NCI-H510A (cell line): ENCODE data around the gene ITGA5.

Experiments used
- DNase-seq: peaks from one replicate; lab custom pipeline; 2025; lab: John Stamatoyannopoulos, UW

ITGA5 gene

DNA sequence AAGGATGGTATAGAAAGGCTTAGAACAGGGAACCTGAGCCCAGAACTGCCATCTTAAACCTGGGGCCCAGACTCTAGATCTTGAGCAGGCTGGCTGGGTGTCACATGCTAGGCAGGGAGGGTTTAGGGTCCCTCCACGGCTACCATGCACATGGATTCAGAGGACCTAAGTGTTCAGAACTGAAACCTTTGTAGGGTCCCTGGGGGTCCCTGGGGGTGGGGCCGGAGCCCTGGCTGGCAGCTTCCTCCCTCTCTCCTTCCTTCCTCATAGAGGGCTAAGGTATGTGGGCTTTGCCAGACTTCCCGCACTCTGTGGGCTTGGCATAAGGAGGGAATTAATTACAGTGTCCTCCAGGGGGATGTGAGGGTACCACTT is 29.9 kb downstream of the ITGA5 start:
- DNase-seq = no peak

- DNase-seq = no peak
Measured at GRCh38 chr12:54388237-54389133, 30.6 kb downstream of the ITGA5 start.

- no peak for DNase-seq
Measured at GRCh38 chr12:54387114-54387467, 32.0 kb downstream of the ITGA5 start.

GRCh38 chr12:54386403-54387113 is 32.5 kb downstream of the ITGA5 start:
- DNase-seq = no peak

DNA sequence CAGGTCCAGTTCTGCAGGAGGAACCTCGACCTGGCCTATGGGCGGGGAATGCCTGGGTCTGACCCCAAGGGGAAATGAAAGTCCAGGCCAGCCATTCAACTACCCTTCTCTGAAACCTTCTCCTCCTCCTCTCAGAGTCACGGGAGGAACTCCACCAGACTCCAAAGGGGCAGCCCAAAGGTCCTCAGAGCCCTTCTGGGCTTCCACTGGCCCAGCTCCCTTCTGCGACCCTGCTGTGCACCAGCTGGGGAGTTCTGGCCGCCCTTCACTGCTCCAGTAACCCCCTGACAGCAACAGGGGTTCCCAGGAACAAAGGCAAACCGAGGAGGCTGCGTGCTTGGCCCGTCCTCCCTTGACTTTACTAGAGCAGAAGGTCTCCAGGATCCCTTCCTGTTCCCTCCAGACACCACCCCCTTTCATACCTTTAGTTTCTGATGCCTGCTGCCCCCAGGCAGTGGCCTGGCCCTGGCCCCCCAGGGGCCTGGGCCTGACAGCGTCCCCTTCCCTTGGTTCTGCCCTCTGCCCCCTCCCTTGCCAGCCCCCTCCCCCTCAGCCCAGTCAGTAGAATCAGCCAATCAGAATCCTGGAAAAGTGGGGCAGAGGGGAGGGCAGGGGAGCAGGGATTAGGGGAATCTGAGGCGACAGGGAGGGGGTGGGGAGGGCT is 33.7 kb downstream of the ITGA5 start:
- no peak for DNase-seq

DNA sequence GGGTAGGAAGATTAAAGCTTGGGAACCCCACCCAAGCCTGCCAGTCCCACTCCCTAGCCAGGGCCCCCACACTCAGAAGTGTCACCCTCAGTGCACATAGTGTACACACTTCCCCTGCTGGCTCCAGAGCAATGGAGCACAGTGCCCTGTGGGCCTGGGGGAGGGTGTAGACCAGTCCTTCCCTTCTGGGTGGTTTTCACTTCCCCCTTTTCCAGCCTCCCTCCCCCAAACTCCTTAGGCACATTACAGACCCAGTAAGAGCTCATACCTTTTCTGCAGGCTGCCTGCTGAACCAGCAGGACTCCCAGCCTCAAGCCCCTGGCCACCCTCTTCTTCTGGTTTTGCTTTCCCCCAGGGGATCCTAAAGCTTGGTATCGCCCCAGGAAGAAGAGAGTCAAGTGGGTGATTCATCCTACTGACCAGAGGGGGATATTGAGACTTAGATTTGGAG is 34.5 kb downstream of the ITGA5 start, which contains the start of gene ZNF385A:
TSS of gene ZNF385A (minus strand) at position 143 of the 451 bp plus-strand sequence. CDS start 219 bp downstream, outside the sequence.
- DNase-seq = no peak

- no peak for DNase-seq
Measured at GRCh38 chr12:54383041-54383609, 35.9 kb downstream of the ITGA5 start.

DNA sequence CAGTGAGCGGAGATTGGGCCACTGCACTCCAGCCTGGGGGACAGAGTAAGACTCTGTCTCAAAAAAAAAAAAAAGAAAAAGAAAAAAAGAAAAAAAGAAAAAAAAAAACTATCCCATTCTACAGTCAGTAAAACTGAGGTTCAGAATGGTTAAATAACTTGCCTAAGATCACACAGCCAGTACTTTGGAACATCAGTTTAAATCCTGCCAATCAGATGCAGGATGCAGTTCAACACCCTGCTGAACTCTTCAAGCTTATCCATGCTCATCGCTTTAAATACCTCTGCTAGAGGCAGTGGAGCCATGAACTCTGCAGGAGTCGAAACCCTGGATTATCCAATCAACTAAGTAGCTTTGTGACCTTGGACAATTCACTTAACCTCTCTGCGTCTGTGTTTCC is 37.9 kb downstream of the ITGA5 start:
- no peak for DNase-seq

DNA sequence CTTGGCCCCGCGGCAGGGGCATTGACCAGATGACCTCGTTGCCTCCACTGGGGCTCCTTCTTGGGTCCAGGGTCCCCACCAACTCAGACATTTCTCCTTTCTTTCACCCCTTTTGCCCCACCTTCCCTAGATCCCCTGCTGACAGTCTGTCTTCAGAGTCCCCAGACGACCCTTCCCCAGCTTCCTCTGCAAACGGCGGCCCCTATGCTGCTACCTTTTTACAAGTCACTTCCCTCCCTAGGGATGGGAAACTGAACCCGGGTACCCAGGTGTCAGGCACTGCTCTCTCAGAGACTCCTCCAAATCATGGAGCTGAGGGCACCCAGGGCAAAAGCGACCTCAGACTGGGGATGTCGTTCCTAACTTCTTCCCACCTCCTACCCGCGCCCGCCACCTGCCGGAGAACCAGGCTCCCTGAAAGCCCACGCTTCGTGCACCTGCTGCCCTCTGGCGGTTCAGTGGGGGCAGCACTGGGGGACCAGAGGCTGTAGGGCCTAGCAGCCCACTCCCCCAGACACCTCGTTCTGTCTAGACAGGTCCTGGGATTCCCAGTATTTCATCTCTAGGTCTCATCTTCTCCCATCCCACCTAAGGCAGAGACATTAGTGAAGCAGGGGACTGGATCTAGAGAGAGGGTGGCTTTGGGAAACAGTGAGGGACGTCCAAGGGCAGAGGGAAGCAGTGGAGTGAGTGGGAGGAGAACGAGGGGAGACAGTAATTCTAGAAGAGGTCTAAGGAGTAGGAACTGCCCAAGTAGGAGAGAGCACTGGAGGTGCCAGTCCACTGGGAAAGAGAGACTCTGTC is 39.5 kb downstream of the ITGA5 start:
- DNase-seq = peak; percentile 81

GRCh38 chr12:54378796-54379397 is 40.2 kb downstream of the ITGA5 start:
- peak; percentile 39 for DNase-seq

DNA sequence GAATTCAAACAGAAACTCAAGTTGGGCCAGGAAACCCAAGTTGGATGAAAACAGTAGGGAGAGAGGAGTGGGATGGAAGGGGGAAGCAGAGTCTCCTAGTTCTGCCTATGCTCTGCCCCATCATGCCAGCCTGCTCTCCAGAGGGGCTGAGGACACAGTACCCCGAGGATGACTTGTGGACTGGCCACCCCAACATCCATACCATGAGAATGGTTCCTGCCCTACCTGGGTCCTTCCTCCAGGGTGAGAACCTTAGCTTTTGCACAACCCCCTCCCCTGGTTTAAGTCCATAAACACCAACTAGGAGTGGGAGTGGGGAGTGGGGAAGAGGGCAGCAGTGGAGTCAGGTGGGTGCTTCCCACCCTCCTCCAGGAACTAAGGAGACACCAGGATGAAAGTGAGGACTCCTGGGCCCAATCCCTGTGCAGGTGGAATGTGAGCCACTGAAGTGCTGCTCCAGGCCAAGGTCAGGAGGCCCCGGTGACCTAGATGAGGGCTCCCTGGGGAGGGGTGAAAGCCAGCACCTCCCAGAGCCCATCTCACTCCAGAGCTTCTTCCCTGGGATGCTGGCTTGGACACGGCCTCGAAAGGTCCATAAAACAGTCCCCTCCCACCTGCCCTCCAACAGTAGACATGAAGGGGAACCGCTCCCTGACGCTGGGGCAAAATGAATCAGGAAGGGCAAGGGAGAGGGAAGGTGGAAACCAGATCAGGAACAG is 41.1 kb downstream of the ITGA5 start:
- no peak for DNase-seq

GRCh38 chr12:54377007-54377406 is 42.1 kb downstream of the ITGA5 start:
- DNase-seq = no peak

DNA sequence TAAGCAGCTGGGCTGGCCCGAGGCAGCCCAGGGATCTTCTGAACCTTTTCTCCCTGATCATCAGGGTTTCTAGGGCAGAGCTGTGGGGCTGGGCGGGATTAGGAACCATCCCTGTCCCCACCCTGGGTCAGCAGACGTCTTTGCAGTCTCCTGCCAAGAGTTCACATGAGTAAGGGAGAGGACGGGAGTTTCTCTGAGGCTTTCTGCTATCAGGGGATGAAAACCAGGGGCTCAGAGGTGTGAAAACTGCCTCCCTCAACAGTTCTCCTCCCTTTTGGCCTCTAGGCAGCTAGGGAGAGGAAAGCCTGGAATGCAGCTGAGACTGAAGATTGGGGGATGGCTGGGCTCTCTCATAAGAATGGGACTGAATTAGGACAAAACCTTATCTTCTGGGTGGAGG is 42.5 kb downstream of the ITGA5 start:
- DNase-seq = no peak

GRCh38 chr12:54375259-54375579 is 43.8 kb downstream of the ITGA5 start:
- no peak for DNase-seq

- DNase-seq = peak; percentile 34
Measured at GRCh38 chr12:54374562-54375258, 44.4 kb downstream of the ITGA5 start.

DNA sequence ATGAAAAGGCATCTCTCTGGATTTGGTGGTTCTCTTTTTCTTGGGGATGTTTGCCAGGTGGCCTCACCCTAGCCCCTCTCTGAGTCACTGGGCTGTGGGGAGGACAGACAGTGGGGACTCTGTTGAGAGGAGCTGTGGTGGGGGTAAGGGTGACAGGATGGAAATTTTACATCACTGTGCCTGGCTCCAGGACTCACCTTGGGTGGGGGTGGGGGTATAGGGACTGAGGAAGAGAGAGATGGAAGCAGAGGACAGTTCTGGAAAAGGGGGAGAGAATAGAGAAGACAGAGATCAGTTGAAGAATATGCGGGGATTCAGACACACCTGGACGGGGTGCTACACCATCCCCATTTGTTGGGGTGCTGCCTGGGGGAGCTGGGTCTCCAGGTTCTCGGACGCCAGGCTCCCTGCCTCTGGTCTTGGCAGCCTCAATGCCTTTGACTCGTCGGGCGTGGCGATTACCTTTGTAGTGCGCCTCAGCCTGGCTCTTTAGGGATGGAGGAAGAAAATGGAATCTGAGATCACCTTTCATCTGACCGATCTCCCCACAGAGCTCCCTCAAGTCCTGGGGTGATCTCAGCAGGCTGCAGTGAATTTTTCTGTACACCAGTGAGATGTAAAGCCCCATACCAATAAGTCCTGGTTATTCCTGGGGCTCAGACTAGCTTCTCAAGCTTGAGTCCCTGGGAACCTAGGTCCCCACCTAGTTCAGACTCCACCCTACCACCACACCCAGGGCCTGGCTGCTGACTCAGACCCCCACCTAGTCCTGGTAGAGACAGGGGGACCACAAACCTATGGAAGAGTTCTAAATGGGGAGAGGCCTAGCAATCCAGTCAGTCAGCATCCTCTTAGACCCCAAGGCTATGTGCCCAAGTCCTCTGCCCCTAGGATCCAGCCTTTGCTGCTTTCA is 45.2 kb downstream of the ITGA5 start:
- DNase-seq = no peak

DNA sequence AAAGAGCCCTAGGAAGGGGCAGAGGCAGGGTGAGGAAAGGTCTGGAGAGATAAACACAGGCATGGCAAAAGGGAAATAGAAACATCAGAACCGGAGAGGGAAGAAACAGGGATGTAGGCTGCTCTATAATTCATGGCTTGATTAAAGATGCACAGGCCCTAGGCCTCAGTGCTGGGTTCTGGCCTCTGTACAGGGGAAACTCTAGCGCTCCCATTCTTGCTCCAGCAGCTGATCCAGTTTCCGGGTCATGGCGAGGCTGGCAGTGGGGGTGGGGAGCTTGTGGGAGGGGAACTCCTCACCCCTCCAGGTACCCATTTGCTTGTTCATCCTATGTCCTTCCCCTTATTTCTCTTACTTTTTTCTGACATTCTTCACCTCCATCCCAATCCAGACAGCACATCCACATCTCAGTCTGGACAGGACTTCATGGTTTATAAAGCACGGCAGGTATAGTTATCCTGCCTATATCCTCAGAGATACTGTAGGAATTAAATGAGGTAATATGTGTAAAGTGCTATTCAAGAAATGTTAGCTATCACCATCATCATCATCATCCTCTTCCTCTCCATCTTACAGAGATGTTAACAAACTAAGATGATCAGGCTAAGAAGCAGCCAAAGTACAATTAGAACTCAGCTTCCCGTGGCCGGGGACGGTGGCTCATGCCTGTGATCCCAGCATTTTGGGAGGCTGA is 46.8 kb downstream of the ITGA5 start:
- no peak for DNase-seq
